ENCODE data around the gene ATP11A. TPM values are rescaled to one million over a fixed set of nuclear protein-coding genes. Genes with fewer than 3 reads are reported as not detected.

Gene ATP11A
- total RNA-seq, 1 experiment from 2014 or later = 3.7 TPM

GRCh38 chr13:112891477-112892401 lies 201.9 kb downstream of the ATP11A start:
- H3K4me3 ChIP-seq = no peak overlapping the region
- DNase-seq (ENCODE audit: low read depth in 1 of 2, low spot score in 2 of 2) = no peak
- no peak overlapping the region for H3K27ac ChIP-seq
- no peaks in the 10 kb centered on the region for H3K36me3 ChIP-seq
- H3K4me1 ChIP-seq (replicated peaks) = no peaks in the 10 kb centered on the region
- H3K9me3 ChIP-seq (replicated peaks) = no peaks in the 10 kb centered on the region
- H3K27me3 ChIP-seq (replicated peaks) = peaks cover 60% of the 10 kb centered on the region

DNA sequence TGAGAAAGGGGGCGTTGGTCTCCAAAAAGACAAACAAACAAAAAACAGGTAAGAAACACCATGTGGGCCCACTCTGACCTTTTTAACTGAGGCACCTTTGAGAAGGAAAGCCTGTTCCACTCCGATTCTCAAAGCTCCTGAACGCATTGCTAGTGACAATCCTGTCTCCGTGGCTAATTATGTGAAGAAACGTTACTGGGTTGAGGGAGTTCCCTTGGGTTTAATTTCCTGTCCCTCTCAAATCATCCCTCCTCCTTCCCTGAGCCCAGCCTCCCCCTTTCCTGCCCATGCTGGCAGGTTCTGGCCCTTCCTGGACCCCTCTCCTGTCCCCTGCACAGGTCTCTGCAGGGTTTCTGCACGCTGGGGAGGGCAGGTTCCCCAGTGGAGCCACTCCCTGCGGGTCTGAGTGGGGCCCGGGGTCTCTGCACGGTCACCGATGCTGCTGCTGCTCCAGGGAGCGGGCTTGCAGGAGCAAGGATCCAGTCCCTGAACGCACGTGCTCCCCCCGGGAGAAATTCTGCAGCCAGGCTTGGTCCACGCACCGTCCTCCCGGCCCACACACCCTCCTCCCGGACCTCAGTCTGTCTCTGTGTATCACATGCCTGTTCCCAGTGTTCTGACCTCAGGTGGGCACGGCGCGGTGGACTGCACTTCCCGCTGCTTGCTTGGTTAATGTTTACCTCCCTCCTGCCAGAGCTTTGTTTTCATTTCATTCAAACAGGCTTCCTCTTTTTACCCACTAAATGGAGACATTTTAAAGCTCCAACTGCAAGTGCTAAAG lies 202.8 kb downstream of the ATP11A start:
- Histone ChIP-seq H3K27ac (no peak overlapping the region), H3K27me3 (replicated peaks) (peaks cover 61% of the 10 kb centered on the region), H3K36me3 (no peaks in the 10 kb centered on the region), H3K4me1 (replicated peaks) (no peaks in the 10 kb centered on the region), H3K4me3 (no peak overlapping the region), H3K9me3 (replicated peaks) (no peaks in the 10 kb centered on the region)
- DNase-seq (ENCODE audit: low read depth in 1 of 2, low spot score in 2 of 2) = no peak

- Histone ChIP-seq H3K27ac (no peak overlapping the region), H3K9me3 (replicated peaks) (no peaks in the 10 kb centered on the region), H3K27me3 (replicated peaks) (peaks cover 61% of the 10 kb centered on the region), H3K4me1 (replicated peaks) (no peaks in the 10 kb centered on the region), H3K36me3 (no peaks in the 10 kb centered on the region), H3K4me3 (no peak overlapping the region)
- DNase-seq (ENCODE audit: low read depth in 1 of 2, low spot score in 2 of 2) = no peak
These were observed 203.3 kb downstream of the ATP11A start for GRCh38 chr13:112893207-112893569.

- no peaks in the 10 kb centered on the region for H3K36me3 ChIP-seq
- no peak overlapping the region for H3K4me3 ChIP-seq
- H3K9me3 ChIP-seq (replicated peaks) = no peaks in the 10 kb centered on the region
- no peaks in the 10 kb centered on the region for H3K4me1 ChIP-seq (replicated peaks)
- no peak overlapping the region for H3K27ac ChIP-seq
- H3K27me3 ChIP-seq (replicated peaks) = peaks cover 61% of the 10 kb centered on the region
- no peak for DNase-seq (ENCODE audit: low read depth in 1 of 2, low spot score in 2 of 2)
These were observed 204.0 kb downstream of the ATP11A start for GRCh38 chr13:112893570-112894422.

GRCh38 chr13:112894423-112894672 lies 204.5 kb downstream of the ATP11A start:
- no peaks in the 10 kb centered on the region for H3K9me3 ChIP-seq (replicated peaks)
- DNase-seq (ENCODE audit: low read depth in 1 of 2, low spot score in 2 of 2) = no peak
- no peaks in the 10 kb centered on the region for H3K4me1 ChIP-seq (replicated peaks)
- H3K36me3 ChIP-seq = no peaks in the 10 kb centered on the region
- H3K27me3 ChIP-seq (replicated peaks) = peaks cover 61% of the 10 kb centered on the region
- H3K4me3 ChIP-seq = no peak overlapping the region
- no peak overlapping the region for H3K27ac ChIP-seq

DNA sequence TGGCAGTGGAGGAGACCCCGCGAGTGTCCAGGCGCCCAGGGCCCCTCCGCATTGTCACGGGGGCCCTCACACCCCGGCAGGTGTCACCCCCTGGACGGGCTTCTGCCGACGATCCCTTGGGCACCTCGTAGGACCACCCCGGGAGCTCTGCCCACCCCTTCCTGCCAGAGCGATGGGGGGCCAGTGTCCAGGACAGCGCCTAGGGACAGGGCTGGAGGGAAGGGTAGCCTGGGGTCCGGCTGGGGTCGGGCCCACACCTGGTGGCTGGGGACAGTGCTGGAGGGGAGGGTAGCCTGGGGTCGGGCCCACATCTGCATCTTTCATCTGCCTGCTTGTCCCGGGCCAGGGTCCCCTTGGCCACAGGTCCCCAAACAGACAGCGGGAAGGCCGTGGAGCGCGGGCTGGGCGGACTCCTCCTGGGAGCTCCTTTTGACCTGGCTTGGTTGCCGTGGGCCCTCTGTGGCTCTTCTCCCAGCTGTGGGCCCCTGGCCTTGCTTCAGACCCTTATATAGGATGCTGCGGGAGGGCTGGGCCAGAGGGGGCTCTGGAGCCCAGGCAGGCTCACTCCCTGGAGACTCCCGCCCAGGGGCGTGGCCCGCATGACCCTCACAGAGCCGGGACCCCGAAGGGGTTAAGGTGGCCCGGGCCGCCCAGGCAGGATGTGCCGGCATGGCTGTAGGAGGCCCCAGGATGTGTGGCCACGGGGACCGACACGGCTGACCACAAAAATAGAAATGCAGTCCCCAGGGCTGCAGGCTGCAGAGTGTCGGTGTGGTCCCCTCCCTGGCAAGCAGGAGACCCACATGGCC lies 205.0 kb downstream of the ATP11A start:
- Histone ChIP-seq H3K4me1 (replicated peaks) (no peaks in the 10 kb centered on the region), H3K36me3 (no peaks in the 10 kb centered on the region), H3K4me3 (no peak overlapping the region), H3K9me3 (replicated peaks) (no peaks in the 10 kb centered on the region), H3K27ac (no peak overlapping the region), H3K27me3 (replicated peaks) (peaks cover 63% of the 10 kb centered on the region)
- no peak for DNase-seq (ENCODE audit: low read depth in 1 of 2, low spot score in 2 of 2)

DNA sequence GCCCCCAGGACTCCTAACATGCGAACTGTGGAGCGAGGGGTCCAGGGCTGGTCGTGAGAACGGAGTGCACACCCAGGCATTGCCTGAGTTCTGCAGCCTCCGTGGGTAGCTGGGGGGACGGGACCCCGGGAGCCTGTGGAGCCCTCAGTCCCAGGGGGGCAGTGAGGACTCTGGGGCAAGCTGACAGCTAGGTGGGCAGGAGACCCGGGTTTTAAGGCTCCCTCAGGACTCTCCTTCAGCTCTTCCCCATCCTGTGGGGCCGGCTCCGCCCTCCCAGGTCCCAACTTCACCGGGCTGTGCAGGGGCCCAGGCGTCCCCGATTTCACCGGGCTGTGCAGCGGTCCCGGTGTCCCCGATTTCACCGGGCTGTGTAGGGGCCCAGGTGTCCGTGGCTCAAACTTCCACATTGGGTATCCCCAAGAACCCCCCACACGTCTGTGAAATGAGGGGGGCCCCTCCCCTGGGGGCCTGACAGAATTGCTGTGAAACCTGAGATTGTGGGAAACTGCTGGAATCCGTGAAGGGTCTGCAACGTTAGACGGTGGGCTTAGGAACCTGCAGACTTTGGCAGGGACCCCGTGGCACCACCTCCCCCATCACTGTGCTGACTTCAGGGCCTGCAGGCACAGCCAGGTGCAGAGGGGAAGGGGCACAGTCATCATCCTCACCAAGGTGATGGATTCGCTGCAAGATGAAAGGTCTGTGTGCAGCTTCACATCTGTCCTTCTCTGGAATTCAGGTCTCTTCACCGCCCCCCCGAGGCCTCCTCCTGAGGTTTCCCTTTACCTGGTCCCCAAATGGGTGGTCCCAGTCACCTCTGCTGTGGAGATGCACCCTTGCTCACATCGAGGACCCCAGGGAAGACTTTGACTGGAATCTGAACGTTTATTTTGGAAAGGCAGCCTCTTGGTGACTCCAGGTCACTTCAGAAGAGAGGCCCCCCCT lies 206.0 kb downstream of the ATP11A start:
- Histone ChIP-seq H3K9me3 (replicated peaks) (no peaks in the 10 kb centered on the region), H3K4me3 (no peak overlapping the region), H3K36me3 (no peaks in the 10 kb centered on the region), H3K4me1 (replicated peaks) (no peaks in the 10 kb centered on the region), H3K27me3 (replicated peaks) (peaks cover 59% of the 10 kb centered on the region), H3K27ac (no peak overlapping the region)
- DNase-seq (ENCODE audit: low read depth in 1 of 2, low spot score in 2 of 2) = no peak

- Histone ChIP-seq H3K27me3 (replicated peaks) (peaks cover 55% of the 10 kb centered on the region), H3K4me3 (no peak overlapping the region), H3K27ac (no peak overlapping the region), H3K9me3 (replicated peaks) (no peaks in the 10 kb centered on the region), H3K36me3 (no peaks in the 10 kb centered on the region), H3K4me1 (replicated peaks) (no peaks in the 10 kb centered on the region)
- DNase-seq (ENCODE audit: low read depth in 1 of 2, low spot score in 2 of 2) = no peak
These were observed 207.1 kb downstream of the ATP11A start for GRCh38 chr13:112896736-112897602.

DNA sequence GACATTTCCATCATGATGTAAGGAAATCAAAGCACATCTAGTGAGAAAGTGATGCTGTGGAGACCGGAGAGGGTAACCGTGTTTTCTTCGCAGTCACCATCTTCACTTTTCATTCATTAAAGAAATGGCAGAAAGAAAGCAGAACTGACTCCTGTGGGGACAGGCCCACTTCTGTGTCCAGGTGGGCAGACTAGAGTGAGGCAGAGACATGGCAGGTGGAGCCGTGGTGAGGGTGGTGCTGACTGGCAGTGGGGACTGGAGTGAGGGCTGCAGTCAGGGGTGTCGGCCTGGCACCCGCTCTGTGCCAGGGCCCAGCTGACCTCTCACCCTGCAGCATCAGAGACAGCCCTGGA lies 207.7 kb downstream of the ATP11A start:
- Histone ChIP-seq H3K9me3 (replicated peaks) (no peaks in the 10 kb centered on the region), H3K4me1 (replicated peaks) (no peaks in the 10 kb centered on the region), H3K36me3 (no peaks in the 10 kb centered on the region), H3K27me3 (replicated peaks) (peaks cover 55% of the 10 kb centered on the region), H3K4me3 (no peak overlapping the region), H3K27ac (no peak overlapping the region)
- DNase-seq (ENCODE audit: low read depth in 1 of 2, low spot score in 2 of 2) = no peak

GRCh38 chr13:112897956-112898620 lies 208.2 kb downstream of the ATP11A start:
- Histone ChIP-seq H3K4me1 (replicated peaks) (no peaks in the 10 kb centered on the region), H3K36me3 (no peaks in the 10 kb centered on the region), H3K27me3 (replicated peaks) (peaks cover 51% of the 10 kb centered on the region)

GRCh38 chr13:112898621-112899280 lies 208.9 kb downstream of the ATP11A start:
- Histone ChIP-seq H3K4me3 (no peak overlapping the region), H3K36me3 (no peaks in the 10 kb centered on the region), H3K27ac (no peak overlapping the region), H3K9me3 (replicated peaks) (no peaks in the 10 kb centered on the region), H3K4me1 (replicated peaks) (no peaks in the 10 kb centered on the region), H3K27me3 (replicated peaks) (peaks cover 48% of the 10 kb centered on the region)
- DNase-seq (ENCODE audit: low read depth in 1 of 2, low spot score in 2 of 2) = no peak

More at GRCh38 chr13:112897956-112898620, 208.2 kb downstream of the ATP11A start:
- Histone ChIP-seq H3K27ac (no peak overlapping the region), H3K4me3 (no peak overlapping the region), H3K9me3 (replicated peaks) (no peaks in the 10 kb centered on the region)
- no peak for DNase-seq (ENCODE audit: low read depth in 1 of 2, low spot score in 2 of 2)

All from SJSA1 (cell line).